GM19463 (cell line): ENCODE measurements around the gene CLIC6.

ENCODE experiments used
- ATAC-seq: cut with Tn5 transposase; IDR thresholded peaks from one replicate; pipeline ENCODE4 v1.9.1; 2021; ENCODE audit warnings: mild to moderate bottlenecking, moderate library complexity; ENCODE audit not compliant: unreplicated experiment

The CLIC6 gene

GRCh38 chr21:34762786-34763185, 94.0 kb downstream of the CLIC6 start:
- no peak for ATAC-seq

GRCh38 chr21:34764715-34765284, 96.0 kb downstream of the CLIC6 start:
- no peak for ATAC-seq

GRCh38 chr21:34765619-34766018, 96.8 kb downstream of the CLIC6 start:
- ATAC-seq: no peak

GRCh38 chr21:34766862-34767261, 98.1 kb downstream of the CLIC6 start:
- no peak for ATAC-seq
